Psoas muscle (tissue), 8 donors: ENCODE measurements around the gene TXLNG. TPM values are rescaled to one million over a fixed set of nuclear protein-coding genes. Genes with fewer than 3 reads are reported as not detected.
A peak's percentile ranks its signal among the peaks of the same experiment; 100 is the strongest.
"Not testable (repeated sequence)": the region's sequence is repeated elsewhere in the genome, so short reads cannot be mapped to it uniquely, and the experiment has no call there.

Source experiments
- ATAC-seq, 4 donors: fragments of 200-7000 bp; cut with Tn5 transposase; one replicate each; pipeline ENCODE4 v1.9.1; 2020; ENCODE audit warnings: moderate library complexity in 3 of 4, mild to moderate bottlenecking in 2 of 4
- DNase-seq, 2 donors: peaks; one replicate each; pipeline ENCODE4 v3.0.0-alpha.2; 2020
- H3K27ac ChIP-seq: fragments of 200-600 bp; one replicate; pipeline ENCODE4 v1.8.0; 2022
- H3K27me3 ChIP-seq, 3 donors: fragments of 200-600 bp in 1 of 3; one replicate each; pipeline versions ENCODE4 v1.6.1 to v1.8.0; 2013 to 2022; ENCODE audit warnings: low read length in 2 of 3, mild to moderate bottlenecking in 2 of 3, moderate library complexity in 1 of 3; ENCODE audit not compliant: insufficient read depth in 3 of 3
- H3K36me3 ChIP-seq, 2 donors: fragments of 200-600 bp in 1 of 2; one replicate each; pipeline versions ENCODE4 v1.6.1 to v1.8.0; 2013 to 2022; ENCODE audit warnings: low read depth in 1 of 2, mild to moderate bottlenecking in 1 of 2, moderate library complexity in 1 of 2; ENCODE audit not compliant: insufficient read depth in 1 of 2
- H3K4me1 ChIP-seq: fragments of 200-600 bp; one replicate; pipeline ENCODE4 v1.8.0; 2022
- H3K4me3 ChIP-seq: fragments of 200-600 bp; one replicate; pipeline ENCODE4 v1.8.0; 2022; ENCODE audit warnings: mild to moderate bottlenecking
- H3K9me3 ChIP-seq: fragments of 200-600 bp; one replicate; pipeline ENCODE4 v1.8.0; 2022
- CTCF ChIP-seq: fragments of 200-600 bp; IDR thresholded peaks from one replicate; pipeline ENCODE4 v1.8.0; 2022; ENCODE audit warnings: antibody characterized with exemption
- WGBS, 3 donors: extraction: QIAGEN DNeasy Blood & Tissue Kit; methylation state at CpG; one replicate each; pipeline versions ENCODE4 v1.1.6 to v1.1.7; 2013; 5-methylcytosine and 5-hydroxymethylcytosine counted together
- intact Hi-C, 2 donors: fragments of 100-400 bp; cut with DNase I; formaldehyde crosslinking; loops; one replicate each; pipeline versions ENCODE4 v1.11.0 to v1.14.2; 2022
- polyA plus RNA-seq, 3 donors: library from polyadenylated mRNA; stranded (reverse); fragments of 200-250 nt; gene quantifications; one replicate each; pipeline ENCODE4 v1.2.3, GENCODE V29; 2013
- total RNA-seq, 4 donors: library from RNA; stranded (reverse); fragmentation: NEBNext Ultra II Directional in 2 of 4; extraction: Animal tissue kit (Norgen Biotek cat#: 25700) in 2 of 4; gene quantifications; one replicate each; pipeline versions ENCODE4 v1.2.1 to v1.2.4, GENCODE V29; 2021 to 2023
- donor health status: healthy with polysubstance abuse.
- donor health status: DM: no; HTN: no; CAD: no; lungs with moderate emphysema.
- donor health status: Bipolar disorder and iron deficiency.
- donor health status: healthy.
- donor health status: DM: yes; HTN: yes; CAD: no.
- donor health status: DM: no; HTN: no; CAD: no.
- donor health status: DM: no; HTN: no; CAD: no.
- donor health status: DM: yes; HTN: yes; CAD: no.

The TXLNG gene
- total and polyA plus RNA-seq, 7 donors = 5.6 to 10.1 (median 8.1) TPM

GRCh38 chrX:16778993-16779392, 7.3 kb upstream of the TXLNG start:
- H3K27me3 ChIP-seq = peaks cover 0 to 8% (median 0%) of the 10 kb centered on the region in 3 donors
- no peak overlapping the region for H3K27ac ChIP-seq
- intact Hi-C loops = no loop called here
- DNase-seq (no peak), ATAC-seq (no peak)
- no peak overlapping the region for H3K4me3 ChIP-seq
- no peak for TF ChIP-seq CTCF
- no peaks in the 10 kb centered on the region for H3K36me3 ChIP-seq
- no peaks in the 10 kb centered on the region for H3K9me3 ChIP-seq
- H3K4me1 ChIP-seq = no peaks in the 10 kb centered on the region

- H3K36me3 ChIP-seq, H3K27ac ChIP-seq, DNase-seq, H3K27me3 ChIP-seq, ATAC-seq, H3K4me1 ChIP-seq, H3K4me3 ChIP-seq, H3K9me3 ChIP-seq: not testable (repeated sequence)
- WGBS, 3 donors = 71 to 79% (median 75%) methylated on average over 2 of the region's 2 CpGs
- intact Hi-C loops = loop anchor here in 1 of 2 donors (10.0 kb wide), 1 partner anchor 55 kb away; no protein-coding TSS in a partner anchor
Measured at GRCh38 chrX:16779815-16780214, 6.5 kb upstream of the TXLNG start.

- WGBS, 3 donors = 95 to 97% (median 96%) methylated on average over 17 of the region's 17 CpGs
- Histone ChIP-seq H3K27ac (no peak overlapping the region), H3K9me3 (no peaks in the 10 kb centered on the region), H3K4me3 (no peak overlapping the region), H3K27me3 (peaks cover 0 to 8% (median 0%) of the 10 kb centered on the region in 3 donors), H3K36me3 (no peaks in the 10 kb centered on the region), H3K4me1 (no peaks in the 10 kb centered on the region)
- DNase-seq = no peak
- intact Hi-C loops = loop anchor here in 1 of 2 donors (10.0 kb wide), 1 partner anchor 59 kb away; no protein-coding TSS in a partner anchor
- TF ChIP-seq CTCF = no peak
- ATAC-seq = no peak
Measured at GRCh38 chrX:16783452-16783851, 2.8 kb upstream of the TXLNG start.

- intact Hi-C loops = loop anchor here in 1 of 2 donors (10.0 kb wide), 1 partner anchor 60 kb away; no protein-coding TSS in a partner anchor
- not testable (repeated sequence) for H3K4me1 ChIP-seq, H3K9me3 ChIP-seq, ATAC-seq, H3K36me3 ChIP-seq, H3K27ac ChIP-seq, H3K4me3 ChIP-seq, DNase-seq, H3K27me3 ChIP-seq
- 72 to 83% (median 78%) methylated on average over 17 to 18 of the region's 18 CpGs for WGBS, 3 donors
Measured at GRCh38 chrX:16784440-16784839, 1.8 kb upstream of the TXLNG start.

- Histone ChIP-seq H3K36me3 (peaks cover 0 to 11% of the 10 kb centered on the region in 2 donors), H3K27ac (peak overlapping the region; percentile 48), H3K27me3 (no peaks in the 10 kb centered on the region), H3K4me1 (no peaks in the 10 kb centered on the region), H3K4me3 (peak overlapping the region; percentile 87), H3K9me3 (no peaks in the 10 kb centered on the region)
- no peak for TF ChIP-seq CTCF
- DNase-seq (peak; percentile 28 to 56), ATAC-seq (peak in 1 of 4 donors; percentile 27)
- intact Hi-C loops = loop anchor here (5.0 to 10.0 kb wide), 2 partner anchors 61 to 63 kb away; no protein-coding TSS in a partner anchor
- WGBS, 3 donors = 11 to 15% (median 13%) methylated on average over 35 to 39 of the region's 39 CpGs
Measured at GRCh38 chrX:16785247-16786138, 773 bp upstream of the TXLNG start.
